ENCODE data around the gene PRKN.

DNA sequence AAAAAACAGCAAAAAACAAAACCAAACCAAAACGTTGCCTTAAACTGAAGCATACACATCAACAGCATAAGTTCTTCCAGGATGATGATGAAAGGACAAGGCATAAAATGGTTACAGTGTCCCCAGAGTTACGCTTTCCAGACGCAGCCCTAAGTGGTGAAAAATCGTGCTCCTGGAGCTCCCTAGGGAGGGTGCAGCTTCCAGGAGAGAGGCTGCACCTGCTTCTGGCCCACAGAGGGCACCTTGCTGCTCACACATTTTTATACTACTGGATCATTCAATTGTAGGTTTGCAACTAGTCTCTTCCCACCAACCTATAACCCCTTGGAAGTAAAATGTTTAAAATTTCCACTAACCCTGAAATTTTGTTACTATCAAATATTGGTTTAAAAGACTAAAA lies 115.0 kb downstream of the PRKN start:
- TF ChIP-seq, protein P1, sequence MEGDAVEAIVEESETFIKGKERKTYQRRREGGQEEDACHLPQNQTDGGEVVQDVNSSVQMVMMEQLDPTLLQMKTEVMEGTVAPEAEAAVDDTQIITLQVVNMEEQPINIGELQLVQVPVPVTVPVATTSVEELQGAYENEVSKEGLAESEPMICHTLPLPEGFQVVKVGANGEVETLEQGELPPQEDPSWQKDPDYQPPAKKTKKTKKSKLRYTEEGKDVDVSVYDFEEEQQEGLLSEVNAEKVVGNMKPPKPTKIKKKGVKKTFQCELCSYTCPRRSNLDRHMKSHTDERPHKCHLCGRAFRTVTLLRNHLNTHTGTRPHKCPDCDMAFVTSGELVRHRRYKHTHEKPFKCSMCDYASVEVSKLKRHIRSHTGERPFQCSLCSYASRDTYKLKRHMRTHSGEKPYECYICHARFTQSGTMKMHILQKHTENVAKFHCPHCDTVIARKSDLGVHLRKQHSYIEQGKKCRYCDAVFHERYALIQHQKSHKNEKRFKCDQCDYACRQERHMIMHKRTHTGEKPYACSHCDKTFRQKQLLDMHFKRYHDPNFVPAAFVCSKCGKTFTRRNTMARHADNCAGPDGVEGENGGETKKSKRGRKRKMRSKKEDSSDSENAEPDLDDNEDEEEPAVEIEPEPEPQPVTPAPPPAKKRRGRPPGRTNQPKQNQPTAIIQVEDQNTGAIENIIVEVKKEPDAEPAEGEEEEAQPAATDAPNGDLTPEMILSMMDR (IDR thresholded peaks at IDR 0.05; ENCODE audit: low read depth, low read length): no peak
- TF ChIP-seq EZH2phosphoT487 (IDR thresholded peaks at IDR 0.05; ENCODE audit: low read depth): no peak

All from OCI-LY3 (cell line).